K562 (cell line): ENCODE data around the gene MATN4. TPM values are rescaled to one million over a fixed set of nuclear protein-coding genes. Genes with fewer than 3 reads are reported as not detected.

Source experiments
- ADNP ChIP-seq: fragments of 200-800 bp; sonication (Bioruptor generic); IDR thresholded peaks from 2 replicates; pipeline ENCODE4 v1.6.1; 2016; ENCODE audit warnings: missing genetic modification characterization, missing compliant biosample characterization
- CCAR2 ChIP-seq: fragments of 200-400 bp; formaldehyde crosslinking; IDR thresholded peaks from 2 replicates; pipeline ENCODE4 v1.6.1; 2017; ENCODE audit warnings: mild to moderate bottlenecking, low read depth, low read length
- CCNT2 ChIP-seq: IDR thresholded peaks from 2 replicates; pipeline ENCODE4 v1.6.1; 2011; ENCODE audit warnings: borderline replicate concordance, low read depth, mild to moderate bottlenecking, moderate library complexity, mixed read lengths, low read length; ENCODE audit not compliant: insufficient read length; ENCODE audit errors: extremely low read depth
- HMG20A ChIP-seq: fragments of 450-650 bp; formaldehyde crosslinking; conservative IDR thresholded peaks from 2 replicates; pipeline ENCODE4 v1.4.0; 2020; ENCODE audit warnings: mild to moderate bottlenecking, mixed read lengths
- IFI16 ChIP-seq: fragments of 250-450 bp; sonication (Bioruptor Pico); IDR thresholded peaks from 2 replicates; pipeline ENCODE4 v2.1.2; 2022; ENCODE audit warnings: mild to moderate bottlenecking, inconsistent platforms
- NBN ChIP-seq: fragments of 450-650 bp; IDR thresholded peaks from 2 replicates; pipeline ENCODE4 v1.6.1; 2016; ENCODE audit warnings: low read depth, mild to moderate bottlenecking
- NCOA6 ChIP-seq: fragments of 450-650 bp; IDR thresholded peaks from 2 replicates; pipeline ENCODE4 v1.6.1; 2017; ENCODE audit warnings: mild to moderate bottlenecking
- NFE2 ChIP-seq: IDR thresholded peaks from 2 replicates; pipeline ENCODE4 v1.6.1; 2014; ENCODE audit warnings: antibody characterized with exemption, low read depth
- PHF8 ChIP-seq: fragments of 200-600 bp; sonication (generic); IDR thresholded peaks from 2 replicates; pipeline ENCODE4 v1.6.1; 2012; ENCODE audit warnings: mixed run types, mild to moderate bottlenecking, inconsistent platforms, low read length, moderate library complexity, borderline replicate concordance
- POLR2B ChIP-seq: fragments of 450-650 bp; IDR thresholded peaks from 2 replicates; pipeline ENCODE4 v1.6.1; 2018; ENCODE audit warnings: low read depth; ENCODE audit not compliant: partially characterized antibody
- SMARCB1 ChIP-seq: IDR thresholded peaks from 2 replicates; pipeline ENCODE4 v1.6.1; 2011; ENCODE audit warnings: improper control_type of control experiment, low read depth; ENCODE audit not compliant: insufficient read length
- XRCC4 ChIP-seq: IDR thresholded peaks from one replicate; pipeline ENCODE4 v1.6.1; 2011; ENCODE audit not compliant: insufficient read depth, insufficient read length; ENCODE audit errors: extremely low read depth
- ZFPM2 ChIP-seq: fragments of 250-450 bp; sonication (Bioruptor Pico); IDR thresholded peaks from 2 replicates; pipeline ENCODE4 v1.5.1; 2022; ENCODE audit warnings: mild to moderate bottlenecking
- ZNF408 ChIP-seq: fragments of 250-450 bp; sonication (Bioruptor Pico); IDR thresholded peaks from 2 replicates; pipeline ENCODE4 v1.4.0; 2020; ENCODE audit warnings: low read depth, mild to moderate bottlenecking, moderate library complexity
- ZNF75A ChIP-seq: fragments of 450-650 bp; formaldehyde crosslinking; IDR thresholded peaks from 2 replicates; pipeline ENCODE4 v1.4.0; 2020; ENCODE audit warnings: mild to moderate bottlenecking
- ZNF778 ChIP-seq: fragments of 450-650 bp; formaldehyde crosslinking; IDR thresholded peaks from 2 replicates; pipeline ENCODE4 v1.4.0; 2020; ENCODE audit warnings: mild to moderate bottlenecking, moderate library complexity
- polyA plus RNA-seq, 8 experiments: library from polyadenylated mRNA; depleted of rRNA in 4 of 8; stranded (reverse) in 5 of 8; unstranded in 3 of 8; fragments of >200 nt; fragmentation: Nextera tagmentation in 2 of 8; fragmentation: Illumina TruSeq in 1 of 8; extraction: Ambion mirVana in 2 of 8; extraction: Trizol in 1 of 8; gene quantifications; 2 replicates each; pipeline versions ENCODE4 v1.2.1 to v1.2.3, GENCODE V29; 2011 to 2014; ENCODE audit warnings: inconsistent platforms in 1 of 8, missing spikeins in 1 of 8
- total RNA-seq, 7 experiments: library from RNA; depleted of rRNA in 6 of 7; stranded (reverse); fragments of >200 nt in 6 of 7; fragmentation: Illumina TruSeq in 2 of 7; extraction: Trizol in 2 of 7; gene quantifications; 2 replicates each; pipeline versions ENCODE4 v1.2.1 to v1.2.3, GENCODE V29; 2011 to 2021; ENCODE audit warnings: low replicate concordance in 1 of 7
- TF ChIP-seq, protein P1 (sequence below): sonication (generic); formaldehyde crosslinking; IDR thresholded peaks from 2 replicates; pipeline ENCODE4 v1.8.0; 2022; ENCODE audit warnings: missing genetic modification reagents, mild to moderate bottlenecking, borderline replicate concordance
- TF ChIP-seq, protein P2 (sequence below): fragments of 450-650 bp; IDR thresholded peaks from 2 replicates; pipeline ENCODE4 v1.6.1; 2017; ENCODE audit warnings: mild to moderate bottlenecking, moderate library complexity
- TF ChIP-seq, protein P3 (sequence below): sonication (generic); formaldehyde crosslinking; IDR thresholded peaks from 2 replicates; pipeline ENCODE4 v1.8.0; 2023; ENCODE audit warnings: missing genetic modification reagents, mild to moderate bottlenecking, borderline replicate concordance

The MATN4 gene
- total and polyA plus RNA-seq, 9 of the 15 experiments (the other 6 are each of a cell fraction or from before 2014, with no cell fraction given) = 0.09 TPM; not detected in 8

DNA sequence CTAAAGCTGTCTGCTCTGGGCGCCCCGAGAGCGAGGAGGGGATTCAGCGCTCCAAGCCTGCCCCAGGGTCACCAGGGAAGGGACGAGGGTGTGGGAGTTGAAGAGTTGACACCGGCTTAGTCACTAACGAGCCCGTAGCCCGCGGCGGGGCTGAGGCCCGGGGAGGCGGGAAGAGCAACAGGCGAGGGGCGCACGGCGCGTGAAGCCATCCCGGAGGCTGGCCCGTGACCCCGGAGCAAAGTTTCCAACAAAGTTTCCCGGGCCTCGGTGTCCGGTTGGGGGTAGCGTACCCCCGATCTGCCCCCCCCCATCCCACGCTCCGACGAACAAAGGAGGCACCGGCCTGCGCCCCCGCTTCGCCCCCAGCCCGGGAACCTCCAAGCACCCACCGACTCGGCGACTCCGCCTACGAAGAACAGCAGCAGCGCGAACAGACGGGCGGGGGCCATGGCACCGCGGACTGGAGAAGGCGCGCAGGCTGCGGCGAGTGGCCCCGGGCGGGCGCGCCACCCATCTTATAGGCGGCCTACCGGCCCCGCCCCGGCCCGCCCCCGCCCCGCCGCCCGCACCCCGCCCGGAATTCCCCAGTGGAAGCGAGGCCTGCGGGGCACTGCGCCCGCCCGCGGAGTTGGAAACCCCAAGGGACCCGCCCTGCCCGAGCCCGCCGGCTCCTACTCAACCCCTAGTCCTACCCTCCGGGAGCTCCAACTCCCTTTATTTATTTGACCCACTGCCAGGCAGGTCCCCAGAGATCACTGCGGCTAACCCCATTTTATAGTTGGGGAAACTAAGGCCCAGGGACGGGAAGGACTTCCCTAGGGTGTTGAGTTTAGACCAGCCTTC, 40.1 kb upstream of the MATN4 start, which contains the start of gene SDC4 (continued):
- TF ChIP-seq, protein P1, sequence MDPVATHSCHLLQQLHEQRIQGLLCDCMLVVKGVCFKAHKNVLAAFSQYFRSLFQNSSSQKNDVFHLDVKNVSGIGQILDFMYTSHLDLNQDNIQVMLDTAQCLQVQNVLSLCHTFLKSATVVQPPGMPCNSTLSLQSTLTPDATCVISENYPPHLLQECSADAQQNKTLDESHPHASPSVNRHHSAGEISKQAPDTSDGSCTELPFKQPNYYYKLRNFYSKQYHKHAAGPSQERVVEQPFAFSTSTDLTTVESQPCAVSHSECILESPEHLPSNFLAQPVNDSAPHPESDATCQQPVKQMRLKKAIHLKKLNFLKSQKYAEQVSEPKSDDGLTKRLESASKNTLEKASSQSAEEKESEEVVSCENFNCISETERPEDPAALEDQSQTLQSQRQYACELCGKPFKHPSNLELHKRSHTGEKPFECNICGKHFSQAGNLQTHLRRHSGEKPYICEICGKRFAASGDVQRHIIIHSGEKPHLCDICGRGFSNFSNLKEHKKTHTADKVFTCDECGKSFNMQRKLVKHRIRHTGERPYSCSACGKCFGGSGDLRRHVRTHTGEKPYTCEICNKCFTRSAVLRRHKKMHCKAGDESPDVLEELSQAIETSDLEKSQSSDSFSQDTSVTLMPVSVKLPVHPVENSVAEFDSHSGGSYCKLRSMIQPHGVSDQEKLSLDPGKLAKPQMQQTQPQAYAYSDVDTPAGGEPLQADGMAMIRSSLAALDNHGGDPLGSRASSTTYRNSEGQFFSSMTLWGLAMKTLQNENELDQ = no peak
- TF ChIP-seq CCNT2 (peak; percentile 84), SMARCB1 (no peak), NCOA6 (no peak), ZFPM2 (CRISPR knock-in tag) (no peak), NFE2 (peak; percentile 13; the same call in 1 of the 2 replicates), ZNF75A (CRISPR knock-in tag) (no peak), XRCC4 (no peak), HMG20A (CRISPR knock-in tag) (no peak), CCAR2 (no peak), ZNF408 (no peak), ADNP (tag) (no peak), ZNF778 (CRISPR knock-in tag) (no peak), IFI16 (CRISPR knock-in tag) (no peak), PHF8 (peak; percentile 87; the same call in 1 of the 2 replicates), POLR2B (peak; percentile 94), NBN (no peak; the same call in 1 of the 2 replicates)
- TF ChIP-seq, protein P2, sequence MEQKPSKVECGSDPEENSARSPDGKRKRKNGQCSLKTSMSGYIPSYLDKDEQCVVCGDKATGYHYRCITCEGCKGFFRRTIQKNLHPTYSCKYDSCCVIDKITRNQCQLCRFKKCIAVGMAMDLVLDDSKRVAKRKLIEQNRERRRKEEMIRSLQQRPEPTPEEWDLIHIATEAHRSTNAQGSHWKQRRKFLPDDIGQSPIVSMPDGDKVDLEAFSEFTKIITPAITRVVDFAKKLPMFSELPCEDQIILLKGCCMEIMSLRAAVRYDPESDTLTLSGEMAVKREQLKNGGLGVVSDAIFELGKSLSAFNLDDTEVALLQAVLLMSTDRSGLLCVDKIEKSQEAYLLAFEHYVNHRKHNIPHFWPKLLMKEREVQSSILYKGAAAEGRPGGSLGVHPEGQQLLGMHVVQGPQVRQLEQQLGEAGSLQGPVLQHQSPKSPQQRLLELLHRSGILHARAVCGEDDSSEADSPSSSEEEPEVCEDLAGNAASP = no peak
- TF ChIP-seq, protein P3, sequence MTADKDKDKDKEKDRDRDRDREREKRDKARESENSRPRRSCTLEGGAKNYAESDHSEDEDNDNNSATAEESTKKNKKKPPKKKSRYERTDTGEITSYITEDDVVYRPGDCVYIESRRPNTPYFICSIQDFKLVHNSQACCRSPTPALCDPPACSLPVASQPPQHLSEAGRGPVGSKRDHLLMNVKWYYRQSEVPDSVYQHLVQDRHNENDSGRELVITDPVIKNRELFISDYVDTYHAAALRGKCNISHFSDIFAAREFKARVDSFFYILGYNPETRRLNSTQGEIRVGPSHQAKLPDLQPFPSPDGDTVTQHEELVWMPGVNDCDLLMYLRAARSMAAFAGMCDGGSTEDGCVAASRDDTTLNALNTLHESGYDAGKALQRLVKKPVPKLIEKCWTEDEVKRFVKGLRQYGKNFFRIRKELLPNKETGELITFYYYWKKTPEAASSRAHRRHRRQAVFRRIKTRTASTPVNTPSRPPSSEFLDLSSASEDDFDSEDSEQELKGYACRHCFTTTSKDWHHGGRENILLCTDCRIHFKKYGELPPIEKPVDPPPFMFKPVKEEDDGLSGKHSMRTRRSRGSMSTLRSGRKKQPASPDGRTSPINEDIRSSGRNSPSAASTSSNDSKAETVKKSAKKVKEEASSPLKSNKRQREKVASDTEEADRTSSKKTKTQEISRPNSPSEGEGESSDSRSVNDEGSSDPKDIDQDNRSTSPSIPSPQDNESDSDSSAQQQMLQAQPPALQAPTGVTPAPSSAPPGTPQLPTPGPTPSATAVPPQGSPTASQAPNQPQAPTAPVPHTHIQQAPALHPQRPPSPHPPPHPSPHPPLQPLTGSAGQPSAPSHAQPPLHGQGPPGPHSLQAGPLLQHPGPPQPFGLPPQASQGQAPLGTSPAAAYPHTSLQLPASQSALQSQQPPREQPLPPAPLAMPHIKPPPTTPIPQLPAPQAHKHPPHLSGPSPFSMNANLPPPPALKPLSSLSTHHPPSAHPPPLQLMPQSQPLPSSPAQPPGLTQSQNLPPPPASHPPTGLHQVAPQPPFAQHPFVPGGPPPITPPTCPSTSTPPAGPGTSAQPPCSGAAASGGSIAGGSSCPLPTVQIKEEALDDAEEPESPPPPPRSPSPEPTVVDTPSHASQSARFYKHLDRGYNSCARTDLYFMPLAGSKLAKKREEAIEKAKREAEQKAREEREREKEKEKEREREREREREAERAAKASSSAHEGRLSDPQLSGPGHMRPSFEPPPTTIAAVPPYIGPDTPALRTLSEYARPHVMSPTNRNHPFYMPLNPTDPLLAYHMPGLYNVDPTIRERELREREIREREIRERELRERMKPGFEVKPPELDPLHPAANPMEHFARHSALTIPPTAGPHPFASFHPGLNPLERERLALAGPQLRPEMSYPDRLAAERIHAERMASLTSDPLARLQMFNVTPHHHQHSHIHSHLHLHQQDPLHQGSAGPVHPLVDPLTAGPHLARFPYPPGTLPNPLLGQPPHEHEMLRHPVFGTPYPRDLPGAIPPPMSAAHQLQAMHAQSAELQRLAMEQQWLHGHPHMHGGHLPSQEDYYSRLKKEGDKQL = no peak
